ENCODE measurements around the gene TMEM233. TPM values are rescaled to one million over a fixed set of nuclear protein-coding genes. Genes with fewer than 3 reads are reported as not detected.

The TMEM233 gene
- total RNA-seq, 2 donors from 2014 or later: 0.10 to 0.13 TPM

GRCh38 chr12:119630223-119630780 is 36.7 kb downstream of the TMEM233 start:
- Histone ChIP-seq H3K9ac (ENCODE audit: low read depth in 2 of 2, low read length in 2 of 2) (no peak overlapping the region), H3K27me3 (no peaks in the 10 kb centered on the region), H3K4me1 (no peaks in the 10 kb centered on the region), H3K36me3 (no peaks in the 10 kb centered on the region), H3K4me3 (no peak overlapping the region), H3K27ac (no peak overlapping the region), H3K9me3 (no peaks in the 10 kb centered on the region)
- TF ChIP-seq CTCF (IDR thresholded peaks at IDR 0.05): no peak
- DNase-seq: no peak
- intact Hi-C loops (cut with DNase I): no loop called here

GRCh38 chr12:119630962-119631550 is 37.5 kb downstream of the TMEM233 start:
- H3K4me3 ChIP-seq: no peak overlapping the region
- no peak for TF ChIP-seq CTCF (IDR thresholded peaks at IDR 0.05)
- H3K27me3 ChIP-seq: no peaks in the 10 kb centered on the region
- H3K36me3 ChIP-seq: no peaks in the 10 kb centered on the region
- H3K4me1 ChIP-seq: no peaks in the 10 kb centered on the region
- intact Hi-C loops (cut with DNase I): no loop called here
- no peak overlapping the region for H3K27ac ChIP-seq
- H3K9me3 ChIP-seq: no peaks in the 10 kb centered on the region
- DNase-seq: no peak
- H3K9ac ChIP-seq (ENCODE audit: low read depth in 2 of 2, low read length in 2 of 2): no peak overlapping the region

DNA sequence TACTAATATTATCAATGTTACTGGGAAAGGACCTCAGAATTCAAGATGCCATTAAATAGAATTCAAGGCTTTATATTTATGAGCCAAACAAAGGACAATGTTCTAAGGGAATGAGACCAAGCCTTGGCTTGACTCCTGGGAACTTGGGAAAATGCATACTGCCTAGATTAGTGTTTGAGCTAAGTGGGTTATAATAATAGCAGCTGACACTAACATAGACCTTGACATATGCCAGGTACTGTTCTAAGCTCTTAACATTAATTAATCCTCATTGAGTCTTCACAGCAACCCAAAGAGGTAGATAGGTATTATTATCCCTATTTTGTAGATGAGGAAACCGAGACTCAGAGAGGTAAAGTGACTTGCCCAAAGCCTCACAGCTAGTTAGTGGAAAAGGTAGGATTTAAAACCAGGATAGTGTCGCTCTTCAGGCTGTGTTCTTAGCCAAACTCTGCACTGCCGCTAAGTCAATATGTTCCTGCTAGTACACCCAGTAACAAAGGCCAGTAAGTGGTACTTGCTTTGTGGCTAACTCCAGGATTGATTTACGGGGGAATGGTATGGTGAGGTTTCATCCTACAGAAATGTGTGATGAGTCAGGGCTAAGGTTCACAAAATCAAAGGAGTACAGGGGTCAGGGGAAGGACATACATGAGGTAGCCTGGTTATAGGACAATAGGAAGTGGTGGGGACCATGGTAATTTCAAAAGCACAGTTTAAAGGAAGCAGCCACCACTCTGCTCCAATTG is 38.5 kb downstream of the TMEM233 start:
- H3K36me3 ChIP-seq: no peaks in the 10 kb centered on the region
- no peaks in the 10 kb centered on the region for H3K4me1 ChIP-seq
- H3K27ac ChIP-seq: no peak overlapping the region
- no peak for TF ChIP-seq CTCF (IDR thresholded peaks at IDR 0.05)
- no peak overlapping the region for H3K9ac ChIP-seq (ENCODE audit: low read depth in 2 of 2, low read length in 2 of 2)
- intact Hi-C loops (cut with DNase I): no loop called here
- DNase-seq: no peak
- H3K9me3 ChIP-seq: no peaks in the 10 kb centered on the region
- no peaks in the 10 kb centered on the region for H3K27me3 ChIP-seq
- H3K4me3 ChIP-seq: no peak overlapping the region

GRCh38 chr12:119634743-119635142 is 41.2 kb downstream of the TMEM233 start:
- Histone ChIP-seq H3K27me3 (no peaks in the 10 kb centered on the region), H3K9me3 (no peaks in the 10 kb centered on the region), H3K4me3 (no peak overlapping the region), H3K36me3 (no peaks in the 10 kb centered on the region), H3K27ac (no peak overlapping the region), H3K4me1 (no peaks in the 10 kb centered on the region), H3K9ac (ENCODE audit: low read depth in 2 of 2, low read length in 2 of 2) (no peak overlapping the region)
- no peak for DNase-seq
- no peak for TF ChIP-seq CTCF (IDR thresholded peaks at IDR 0.05)
- intact Hi-C loops (cut with DNase I): no loop called here

GRCh38 chr12:119642986-119643385 is 49.4 kb downstream of the TMEM233 start:
- Histone ChIP-seq H3K4me1 (no peaks in the 10 kb centered on the region), H3K9me3 (no peaks in the 10 kb centered on the region), H3K36me3 (no peaks in the 10 kb centered on the region), H3K27ac (no peak overlapping the region), H3K9ac (ENCODE audit: low read depth in 2 of 2, low read length in 2 of 2) (no peak overlapping the region), H3K27me3 (no peaks in the 10 kb centered on the region), H3K4me3 (no peak overlapping the region)
- TF ChIP-seq CTCF (IDR thresholded peaks at IDR 0.05): no peak
- no peak for DNase-seq
- intact Hi-C loops (cut with DNase I): no loop called here
